AG04450 (cell line): Measurements from ENCODE around the gene PGS1. TPM values are rescaled to one million over a fixed set of nuclear protein-coding genes. Genes with fewer than 3 reads are reported as not detected.

Source experiments
- CTCF ChIA-PET: fragments of 300-600, 350-600 bp; formaldehyde crosslinking; extraction: SDS; loops from one replicate; lab custom pipeline; 2022; ENCODE audit warnings: antibody characterized with exemption, inconsistent platforms; lab: Charles Lee
- POLR2A ChIA-PET: fragments of 350-600 bp; formaldehyde crosslinking; extraction: SDS; loops from one replicate; lab custom pipeline; 2021; ENCODE audit warnings: antibody characterized with exemption, inconsistent platforms; lab: Yijun Ruan, JAX
- DNase-seq: peaks from one replicate; pipeline ENCODE4 v3.0.0-alpha.2; 2011; ENCODE audit warnings: low read depth, low spot score
- H3K27ac ChIP-seq: one replicate; pipeline ENCODE4 v1.5.1; 2012; ENCODE audit warnings: low read depth, low read length, control low read depth
- H3K27me3 ChIP-seq: one replicate; pipeline ENCODE4 v1.6.0; 2012; ENCODE audit warnings: low read length; ENCODE audit not compliant: control insufficient read depth, insufficient read depth
- H3K4me3 ChIP-seq: 2 replicates; pipeline ENCODE4 v1.5.1; 2011; ENCODE audit warnings: mild to moderate bottlenecking, low read depth, low read length, control low read depth
- H3K9me3 ChIP-seq: 2 replicates; pipeline ENCODE4 v1.5.1; 2012; ENCODE audit warnings: low read length; ENCODE audit not compliant: control insufficient read depth, insufficient read depth
- polyA plus RNA-seq: library from polyadenylated mRNA; depleted of rRNA; stranded (reverse); fragments of >200 nt; gene quantifications from 2 replicates; pipeline ENCODE4 v1.2.3, GENCODE V29; 2011
- TF ChIP-seq, protein P1 (sequence below): IDR thresholded peaks from 2 replicates; pipeline ENCODE4 v1.5.1; 2011; ENCODE audit warnings: low read depth, low read length, control low read depth, inconsistent platforms

The PGS1 gene
- polyA plus RNA-seq, 1 experiment, result 31.0 TPM

- no peak overlapping the region for H3K27ac ChIP-seq
- TF ChIP-seq, protein P1, sequence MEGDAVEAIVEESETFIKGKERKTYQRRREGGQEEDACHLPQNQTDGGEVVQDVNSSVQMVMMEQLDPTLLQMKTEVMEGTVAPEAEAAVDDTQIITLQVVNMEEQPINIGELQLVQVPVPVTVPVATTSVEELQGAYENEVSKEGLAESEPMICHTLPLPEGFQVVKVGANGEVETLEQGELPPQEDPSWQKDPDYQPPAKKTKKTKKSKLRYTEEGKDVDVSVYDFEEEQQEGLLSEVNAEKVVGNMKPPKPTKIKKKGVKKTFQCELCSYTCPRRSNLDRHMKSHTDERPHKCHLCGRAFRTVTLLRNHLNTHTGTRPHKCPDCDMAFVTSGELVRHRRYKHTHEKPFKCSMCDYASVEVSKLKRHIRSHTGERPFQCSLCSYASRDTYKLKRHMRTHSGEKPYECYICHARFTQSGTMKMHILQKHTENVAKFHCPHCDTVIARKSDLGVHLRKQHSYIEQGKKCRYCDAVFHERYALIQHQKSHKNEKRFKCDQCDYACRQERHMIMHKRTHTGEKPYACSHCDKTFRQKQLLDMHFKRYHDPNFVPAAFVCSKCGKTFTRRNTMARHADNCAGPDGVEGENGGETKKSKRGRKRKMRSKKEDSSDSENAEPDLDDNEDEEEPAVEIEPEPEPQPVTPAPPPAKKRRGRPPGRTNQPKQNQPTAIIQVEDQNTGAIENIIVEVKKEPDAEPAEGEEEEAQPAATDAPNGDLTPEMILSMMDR, result no peak
- ChIA-PET CTCF (no interaction called here), POLR2A (no interaction called here)
- no peak for DNase-seq
- H3K27me3 ChIP-seq, result no peaks in the 10 kb centered on the region
- H3K9me3 ChIP-seq, result no peaks in the 10 kb centered on the region; the same call in 1 of the 2 replicates
- no peak overlapping the region for H3K4me3 ChIP-seq
Measured at GRCh38 chr17:78399028-78399692, 20.7 kb downstream of the PGS1 start.

DNA sequence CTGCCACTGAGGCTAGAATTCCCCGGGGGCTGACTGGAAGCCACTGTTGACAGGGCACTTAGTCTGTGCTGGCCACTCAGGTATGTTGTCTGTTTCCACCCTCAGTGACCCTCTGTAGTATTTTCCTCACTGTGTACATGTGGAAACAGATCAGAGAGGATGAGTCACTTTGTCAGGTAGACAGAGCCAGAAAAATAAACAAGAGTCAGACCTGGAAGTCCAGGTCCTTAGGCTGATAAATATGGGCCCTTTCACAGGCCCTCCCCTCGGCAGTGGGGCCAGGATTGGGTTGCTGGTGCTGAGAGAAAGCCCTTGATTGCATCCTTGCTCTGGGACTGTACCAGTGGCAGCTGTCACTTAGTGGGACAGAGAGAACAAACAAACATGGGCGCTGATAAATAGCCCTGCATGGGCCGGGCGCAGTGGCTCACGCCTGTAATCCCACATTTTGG, 21.3 kb downstream of the PGS1 start:
- TF ChIP-seq, protein P1, result no peak

DNA sequence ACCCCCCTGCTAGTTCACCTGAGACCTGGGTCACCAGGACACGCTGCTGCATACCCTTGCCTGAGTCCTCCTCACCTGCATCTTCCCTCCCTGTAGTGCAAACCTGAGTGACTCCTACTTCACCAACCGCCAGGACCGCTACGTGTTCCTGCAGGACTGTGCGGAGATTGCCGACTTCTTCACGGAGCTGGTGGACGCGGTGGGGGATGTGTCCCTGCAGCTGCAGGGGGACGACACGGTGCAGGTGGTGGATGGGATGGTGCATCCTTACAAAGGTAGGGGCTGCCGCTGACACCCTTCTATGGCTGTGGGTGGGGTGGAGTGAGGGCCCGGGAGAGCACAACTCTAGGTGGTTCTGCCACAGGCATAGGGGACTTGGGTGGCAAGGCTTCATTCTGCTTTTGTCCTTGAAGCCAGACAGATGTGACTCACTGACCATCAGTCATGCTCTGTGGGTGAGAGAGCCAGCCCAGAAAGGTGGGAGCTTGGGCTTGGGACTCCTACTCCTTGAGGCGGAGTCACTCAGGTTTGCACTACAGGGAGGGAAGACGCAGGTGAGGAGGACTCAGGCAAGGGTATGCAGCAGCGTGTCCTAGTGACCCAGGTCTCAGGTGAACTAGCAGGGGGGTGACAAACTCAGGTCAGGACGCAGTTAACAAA, 22.3 kb downstream of the PGS1 start:
- no peak for DNase-seq
- Histone ChIP-seq H3K9me3 (no peaks in the 10 kb centered on the region; the same call in 1 of the 2 replicates), H3K4me3 (no peak overlapping the region), H3K27ac (no peak overlapping the region), H3K27me3 (no peaks in the 10 kb centered on the region)
- ChIA-PET POLR2A (interaction anchor here (1.3 kb wide), 2 partner anchors 16 to 41 kb away, joined by 3 to 4 read pairs; partner anchors contain the start of gene SOCS3), CTCF (interaction anchor here (1.2 kb wide), 1 partner anchor 32 kb away, joined by 3 read pairs; no protein-coding TSS in a partner anchor)
- TF ChIP-seq, protein P1, result no peak

More for the DNA sequence above, 21.3 kb downstream of the PGS1 start:
- Histone ChIP-seq H3K27me3 (no peaks in the 10 kb centered on the region), H3K27ac (no peak overlapping the region), H3K4me3 (no peak overlapping the region), H3K9me3 (no peaks in the 10 kb centered on the region; the same call in 1 of the 2 replicates)
- DNase-seq, result no peak
- ChIA-PET CTCF (no interaction called here), POLR2A (no interaction called here)

DNA sequence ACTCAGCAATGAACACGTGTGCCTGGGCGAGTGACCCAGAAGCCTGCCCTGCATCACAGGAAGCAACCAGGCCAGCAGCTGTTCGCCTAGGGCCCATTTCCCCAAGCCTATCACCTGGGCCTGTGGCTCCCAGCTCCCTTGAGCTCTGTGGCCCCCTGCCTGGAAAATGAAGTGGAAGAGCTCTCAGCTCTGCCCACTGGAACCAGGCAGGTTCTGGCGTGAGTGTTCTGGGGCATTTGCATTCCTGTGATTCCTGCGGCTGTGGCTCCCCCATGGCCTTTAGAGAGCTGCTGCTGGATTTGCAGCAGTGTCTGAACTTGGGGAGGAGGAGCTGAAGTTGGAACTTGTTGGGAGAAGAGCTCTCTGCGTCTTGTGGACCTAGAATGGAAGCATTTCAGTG, 22.8 kb downstream of the PGS1 start:
- POLR2A ChIA-PET, result interaction anchor here (1.3 kb wide), 2 partner anchors 15 to 41 kb away, joined by 3 to 4 read pairs; partner anchors contain the start of gene SOCS3

More for the DNA sequence above, 22.8 kb downstream of the PGS1 start:
- no peak overlapping the region for H3K4me3 ChIP-seq
- H3K9me3 ChIP-seq, result no peaks in the 10 kb centered on the region; the same call in 1 of the 2 replicates
- TF ChIP-seq, protein P1, result no peak
- CTCF ChIA-PET, result interaction anchor here (1.2 kb wide), 1 partner anchor 33 kb away, joined by 3 read pairs; no protein-coding TSS in a partner anchor
- no peak for DNase-seq
- no peaks in the 10 kb centered on the region for H3K27me3 ChIP-seq
- no peak overlapping the region for H3K27ac ChIP-seq
